GM23338 (cell line): ENCODE measurements around the gene ALPL. TPM values are rescaled to one million over a fixed set of nuclear protein-coding genes. Genes with fewer than 3 reads are reported as not detected.

Experiments
- ATAC-seq: fragments of 200-7000 bp; cut with Tn5 transposase; 3 replicates; pipeline ENCODE4 v1.9.1; 2020
- DNase-seq: peaks from one replicate; pipeline ENCODE4 v3.0.0-alpha.2; 2015; ENCODE audit warnings: low spot score
- H2AFZ ChIP-seq: fragments of 200-600 bp; sonication (generic); 2 replicates; pipeline ENCODE4 v1.8.0; 2016; ENCODE audit warnings: antibody characterized with exemption, mild to moderate bottlenecking, moderate library complexity
- H3F3A ChIP-seq: fragments of 200-600 bp; sonication (generic); replicated peaks from 2 replicates; pipeline ENCODE4 v1.8.0; 2017; ENCODE audit warnings: antibody characterized with exemption, mixed run types, low read depth
- H3K27ac ChIP-seq: fragments of 200-600 bp; sonication (generic); 2 replicates; pipeline ENCODE4 v1.6.1; 2016; ENCODE audit warnings: low read depth
- H3K27me3 ChIP-seq: fragments of 200-600 bp; sonication (generic); 2 replicates; pipeline ENCODE4 v1.8.0; 2016; ENCODE audit warnings: mild to moderate bottlenecking, mixed run types, moderate library complexity; ENCODE audit not compliant: insufficient read depth
- H3K36me3 ChIP-seq: fragments of 200-600 bp; sonication (generic); 2 replicates; pipeline ENCODE4 v1.8.0; 2016; ENCODE audit warnings: mild to moderate bottlenecking; ENCODE audit not compliant: insufficient read depth
- H3K4me1 ChIP-seq: fragments of 200-600 bp; sonication (generic); 2 replicates; pipeline ENCODE4 v1.8.0; 2016; ENCODE audit warnings: mild to moderate bottlenecking, moderate library complexity; ENCODE audit not compliant: insufficient read depth
- H3K4me2 ChIP-seq: fragments of 200-600 bp; sonication (generic); 2 replicates; pipeline ENCODE4 v1.7.1; 2017; ENCODE audit warnings: mixed run types
- H3K4me3 ChIP-seq: fragments of 200-600 bp; sonication (generic); 2 replicates; pipeline ENCODE4 v1.6.1; 2016; ENCODE audit warnings: mixed run types
- H3K79me2 ChIP-seq: fragments of 200-600 bp; sonication (generic); replicated peaks from 2 replicates; pipeline ENCODE4 v1.8.0; 2017; ENCODE audit warnings: mild to moderate bottlenecking; ENCODE audit not compliant: insufficient read depth
- H3K9me2 ChIP-seq: fragments of 200-600 bp; sonication (generic); 2 replicates; pipeline ENCODE4 v1.8.0; 2017; ENCODE audit not compliant: insufficient read depth
- H4K20me1 ChIP-seq: fragments of 200-600 bp; sonication (generic); replicated peaks from 2 replicates; pipeline ENCODE4 v1.8.0; 2017; ENCODE audit warnings: mild to moderate bottlenecking; ENCODE audit not compliant: insufficient read depth
- H3K27ac Mint-ChIP-seq: 2 replicates; pipeline ENCODE4 v1.8.0; 2020; ENCODE audit warnings: inconsistent platforms, mild to moderate bottlenecking, moderate library complexity, mixed read lengths
- H3K27me3 Mint-ChIP-seq: 3 replicates; pipeline ENCODE4 v1.8.0; 2022; ENCODE audit warnings: low read depth, mild to moderate bottlenecking, moderate library complexity, mixed read lengths, inconsistent platforms; ENCODE audit not compliant: insufficient read depth, poor library complexity
- H3K36me3 Mint-ChIP-seq: 3 replicates; pipeline ENCODE4 v1.8.0; 2021; ENCODE audit warnings: low read depth, mild to moderate bottlenecking, inconsistent platforms, moderate library complexity, mixed read lengths
- H3K4me1 Mint-ChIP-seq: 3 replicates; pipeline ENCODE4 v1.8.0; 2020; ENCODE audit warnings: mild to moderate bottlenecking, inconsistent platforms, mixed read lengths
- H3K4me3 Mint-ChIP-seq: 3 replicates; pipeline ENCODE4 v1.8.0; 2021; ENCODE audit warnings: moderate library complexity, mild to moderate bottlenecking, inconsistent platforms, mixed read lengths
- H3K9me3 Mint-ChIP-seq: 3 replicates; pipeline ENCODE4 v1.8.0; 2020; ENCODE audit warnings: moderate library complexity, mild to moderate bottlenecking, inconsistent platforms, mixed read lengths
- CREB1 ChIP-seq: fragments of 250-450 bp; sonication (Bioruptor Pico); IDR thresholded peaks from 2 replicates; pipeline ENCODE4 v1.5.0; 2020; ENCODE audit warnings: low read depth, mild to moderate bottlenecking, moderate library complexity
- EZH2 ChIP-seq: fragments of 200-600 bp; sonication (generic); IDR thresholded peaks from one replicate; pipeline ENCODE4 v1.8.0; 2017; ENCODE audit warnings: antibody characterized with exemption, mild to moderate bottlenecking, low read depth; ENCODE audit not compliant: unreplicated experiment
- NANOG ChIP-seq: IDR thresholded peaks from 2 replicates; pipeline ENCODE4 v1.6.1; 2016; ENCODE audit warnings: antibody characterized with exemption, borderline replicate concordance
- POLR2AphosphoS5 ChIP-seq: IDR thresholded peaks from 2 replicates; pipeline ENCODE4 v1.6.1; 2016; ENCODE audit warnings: antibody characterized with exemption, low read depth
- REST ChIP-seq: IDR thresholded peaks from one replicate; pipeline ENCODE4 v1.6.1; 2018; ENCODE audit warnings: antibody characterized with exemption; ENCODE audit not compliant: unreplicated experiment
- ZNF114 ChIP-seq: fragments of 250-450 bp; sonication (Bioruptor Pico); IDR thresholded peaks from 2 replicates; pipeline ENCODE4 v1.5.0; 2020; ENCODE audit warnings: mild to moderate bottlenecking, moderate library complexity
- ZNF331 ChIP-seq: fragments of 250-450 bp; sonication (Bioruptor Pico); IDR thresholded peaks from 2 replicates; pipeline ENCODE4 v1.5.0; 2020; ENCODE audit warnings: low read depth, mild to moderate bottlenecking, moderate library complexity
- polyA plus RNA-seq: library from polyadenylated mRNA; unstranded; fragments of >200 nt; fragmentation: Nextera tagmentation; extraction: Ambion mirVana; gene quantifications from 2 replicates; pipeline ENCODE4 v1.2.1, GENCODE V29; 2016
- total RNA-seq: library from RNA; depleted of rRNA; stranded (reverse); fragments of >200 nt; shearing (Covaris generic); gene quantifications from 2 replicates; pipeline ENCODE4 v1.2.3, GENCODE V29; 2014
- TF ChIP-seq, protein P1 (sequence below), 2 experiments: fragments of 200-600 bp in 1 of 2; sonication (generic) in 1 of 2; conservative IDR thresholded peaks; 2 replicates each; pipeline versions ENCODE4 v1.5.1 to v1.6.1; 2016 to 2017; ENCODE audit warnings: antibody characterized with exemption in 2 of 2, low read depth in 2 of 2, mild to moderate bottlenecking in 2 of 2, moderate library complexity in 1 of 2
- TF ChIP-seq, protein P2 (sequence below): fragments of 250-450 bp; sonication (Bioruptor Pico); IDR thresholded peaks from 2 replicates; pipeline ENCODE4 v1.5.0; 2020; ENCODE audit warnings: mild to moderate bottlenecking, moderate library complexity

The ALPL gene
- total and polyA plus RNA-seq, 2 experiments from 2014 or later = 116 to 187 TPM

- Histone ChIP-seq H3K4me3 (no peak overlapping the region), H2AFZ (no peak overlapping the region), H4K20me1 (peaks cover 22% of the 10 kb centered on the region), H3K79me2 (peaks cover 78% of the 10 kb centered on the region), H3K27ac (no peak overlapping the region), H3K9me2 (no peaks in the 10 kb centered on the region), H3K27me3 (no peaks in the 10 kb centered on the region), H3K4me2 (no peak overlapping the region), H3F3A (no peaks in the 10 kb centered on the region; the same call in 1 of the 2 replicates), H3K36me3 (no peaks in the 10 kb centered on the region), H3K4me1 (peaks cover 42% of the 10 kb centered on the region)
- H3K27me3 Mint-ChIP-seq = peaks cover 5% of the 10 kb centered on the region
- no peaks in the 10 kb centered on the region for H3K9me3 Mint-ChIP-seq
- ATAC-seq = no peak
- TF ChIP-seq NANOG = no peak
- TF ChIP-seq, protein P1, sequence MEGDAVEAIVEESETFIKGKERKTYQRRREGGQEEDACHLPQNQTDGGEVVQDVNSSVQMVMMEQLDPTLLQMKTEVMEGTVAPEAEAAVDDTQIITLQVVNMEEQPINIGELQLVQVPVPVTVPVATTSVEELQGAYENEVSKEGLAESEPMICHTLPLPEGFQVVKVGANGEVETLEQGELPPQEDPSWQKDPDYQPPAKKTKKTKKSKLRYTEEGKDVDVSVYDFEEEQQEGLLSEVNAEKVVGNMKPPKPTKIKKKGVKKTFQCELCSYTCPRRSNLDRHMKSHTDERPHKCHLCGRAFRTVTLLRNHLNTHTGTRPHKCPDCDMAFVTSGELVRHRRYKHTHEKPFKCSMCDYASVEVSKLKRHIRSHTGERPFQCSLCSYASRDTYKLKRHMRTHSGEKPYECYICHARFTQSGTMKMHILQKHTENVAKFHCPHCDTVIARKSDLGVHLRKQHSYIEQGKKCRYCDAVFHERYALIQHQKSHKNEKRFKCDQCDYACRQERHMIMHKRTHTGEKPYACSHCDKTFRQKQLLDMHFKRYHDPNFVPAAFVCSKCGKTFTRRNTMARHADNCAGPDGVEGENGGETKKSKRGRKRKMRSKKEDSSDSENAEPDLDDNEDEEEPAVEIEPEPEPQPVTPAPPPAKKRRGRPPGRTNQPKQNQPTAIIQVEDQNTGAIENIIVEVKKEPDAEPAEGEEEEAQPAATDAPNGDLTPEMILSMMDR (conservative IDR thresholded peaks at IDR 0.05; ENCODE audit: low read depth in 2 of 2) = no peak
- TF ChIP-seq, protein P2, sequence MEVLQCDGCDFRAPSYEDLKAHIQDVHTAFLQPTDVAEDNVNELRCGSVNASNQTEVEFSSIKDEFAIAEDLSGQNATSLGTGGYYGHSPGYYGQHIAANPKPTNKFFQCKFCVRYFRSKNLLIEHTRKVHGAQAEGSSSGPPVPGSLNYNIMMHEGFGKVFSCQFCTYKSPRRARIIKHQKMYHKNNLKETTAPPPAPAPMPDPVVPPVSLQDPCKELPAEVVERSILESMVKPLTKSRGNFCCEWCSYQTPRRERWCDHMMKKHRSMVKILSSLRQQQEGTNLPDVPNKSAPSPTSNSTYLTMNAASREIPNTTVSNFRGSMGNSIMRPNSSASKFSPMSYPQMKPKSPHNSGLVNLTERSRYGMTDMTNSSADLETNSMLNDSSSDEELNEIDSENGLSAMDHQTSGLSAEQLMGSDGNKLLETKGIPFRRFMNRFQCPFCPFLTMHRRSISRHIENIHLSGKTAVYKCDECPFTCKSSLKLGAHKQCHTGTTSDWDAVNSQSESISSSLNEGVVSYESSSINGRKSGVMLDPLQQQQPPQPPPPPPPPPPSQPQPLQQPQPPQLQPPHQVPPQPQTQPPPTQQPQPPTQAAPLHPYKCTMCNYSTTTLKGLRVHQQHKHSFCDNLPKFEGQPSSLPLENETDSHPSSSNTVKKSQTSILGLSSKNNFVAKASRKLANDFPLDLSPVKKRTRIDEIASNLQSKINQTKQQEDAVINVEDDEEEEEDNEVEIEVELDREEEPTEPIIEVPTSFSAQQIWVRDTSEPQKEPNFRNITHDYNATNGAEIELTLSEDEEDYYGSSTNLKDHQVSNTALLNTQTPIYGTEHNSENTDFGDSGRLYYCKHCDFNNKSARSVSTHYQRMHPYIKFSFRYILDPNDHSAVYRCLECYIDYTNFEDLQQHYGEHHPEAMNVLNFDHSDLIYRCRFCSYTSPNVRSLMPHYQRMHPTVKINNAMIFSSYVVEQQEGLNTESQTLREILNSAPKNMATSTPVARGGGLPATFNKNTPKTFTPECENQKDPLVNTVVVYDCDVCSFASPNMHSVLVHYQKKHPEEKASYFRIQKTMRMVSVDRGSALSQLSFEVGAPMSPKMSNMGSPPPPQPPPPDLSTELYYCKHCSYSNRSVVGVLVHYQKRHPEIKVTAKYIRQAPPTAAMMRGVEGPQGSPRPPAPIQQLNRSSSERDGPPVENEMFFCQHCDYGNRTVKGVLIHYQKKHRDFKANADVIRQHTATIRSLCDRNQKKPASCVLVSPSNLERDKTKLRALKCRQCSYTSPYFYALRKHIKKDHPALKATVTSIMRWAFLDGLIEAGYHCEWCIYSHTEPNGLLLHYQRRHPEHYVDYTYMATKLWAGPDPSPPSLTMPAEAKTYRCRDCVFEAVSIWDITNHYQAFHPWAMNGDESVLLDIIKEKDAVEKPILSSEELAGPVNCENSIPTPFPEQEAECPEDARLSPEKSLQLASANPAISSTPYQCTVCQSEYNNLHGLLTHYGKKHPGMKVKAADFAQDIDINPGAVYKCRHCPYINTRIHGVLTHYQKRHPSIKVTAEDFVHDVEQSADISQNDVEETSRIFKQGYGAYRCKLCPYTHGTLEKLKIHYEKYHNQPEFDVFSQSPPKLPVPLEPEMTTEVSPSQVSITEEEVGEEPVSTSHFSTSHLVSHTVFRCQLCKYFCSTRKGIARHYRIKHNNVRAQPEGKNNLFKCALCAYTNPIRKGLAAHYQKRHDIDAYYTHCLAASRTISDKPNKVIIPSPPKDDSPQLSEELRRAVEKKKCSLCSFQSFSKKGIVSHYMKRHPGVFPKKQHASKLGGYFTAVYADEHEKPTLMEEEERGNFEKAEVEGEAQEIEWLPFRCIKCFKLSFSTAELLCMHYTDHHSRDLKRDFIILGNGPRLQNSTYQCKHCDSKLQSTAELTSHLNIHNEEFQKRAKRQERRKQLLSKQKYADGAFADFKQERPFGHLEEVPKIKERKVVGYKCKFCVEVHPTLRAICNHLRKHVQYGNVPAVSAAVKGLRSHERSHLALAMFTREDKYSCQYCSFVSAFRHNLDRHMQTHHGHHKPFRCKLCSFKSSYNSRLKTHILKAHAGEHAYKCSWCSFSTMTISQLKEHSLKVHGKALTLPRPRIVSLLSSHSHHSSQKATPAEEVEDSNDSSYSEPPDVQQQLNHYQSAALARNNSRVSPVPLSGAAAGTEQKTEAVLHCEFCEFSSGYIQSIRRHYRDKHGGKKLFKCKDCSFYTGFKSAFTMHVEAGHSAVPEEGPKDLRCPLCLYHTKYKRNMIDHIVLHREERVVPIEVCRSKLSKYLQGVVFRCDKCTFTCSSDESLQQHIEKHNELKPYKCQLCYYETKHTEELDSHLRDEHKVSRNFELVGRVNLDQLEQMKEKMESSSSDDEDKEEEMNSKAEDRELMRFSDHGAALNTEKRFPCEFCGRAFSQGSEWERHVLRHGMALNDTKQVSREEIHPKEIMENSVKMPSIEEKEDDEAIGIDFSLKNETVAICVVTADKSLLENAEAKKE (CRISPR knock-in tag) = no peak
- TF ChIP-seq CREB1 = no peak
- no peak for TF ChIP-seq EZH2
- TF ChIP-seq ZNF331 (CRISPR knock-in tag) = no peak
- no peak for TF ChIP-seq ZNF114 (CRISPR knock-in tag)
- TF ChIP-seq REST = no peak
- no peak for TF ChIP-seq POLR2AphosphoS5
- H3K4me1 Mint-ChIP-seq = peaks cover 54% of the 10 kb centered on the region
- no peaks in the 10 kb centered on the region for H3K36me3 Mint-ChIP-seq
- H3K4me3 Mint-ChIP-seq = no peak overlapping the region
- no peak overlapping the region for H3K27ac Mint-ChIP-seq
- no peak for DNase-seq
Measured at GRCh38 chr1:21521717-21522060, 12.5 kb downstream of the ALPL start.
